Gastroesophageal sphincter (tissue), 3 donors: Measurements from ENCODE around the gene RENBP.

Experiments used
- CTCF ChIP-seq, 4 experiments: fragments of 200-600 bp in 2 of 4; fragments of 450-650 bp in 2 of 4; sonication (generic) in 1 of 4; IDR thresholded peaks; one replicate each; pipeline ENCODE4 v1.5.1; 2017 to 2019; ENCODE audit warnings: antibody characterized with exemption in 4 of 4, mild to moderate bottlenecking in 2 of 4, moderate library complexity in 2 of 4
- POLR2AphosphoS5 ChIP-seq: sonication (generic); formaldehyde crosslinking; IDR thresholded peaks from one replicate; pipeline ENCODE4 v1.6.1; 2017; ENCODE audit warnings: antibody characterized with exemption

GRCh38 chrX:153948847-153949805, 4.7 kb upstream of the RENBP start:
- no peak for TF ChIP-seq CTCF (IDR thresholded peaks at IDR 0.05)
- no peak for TF ChIP-seq POLR2AphosphoS5
